ENCODE data around the gene TRIP6.
A peak's percentile ranks its signal among the peaks of the same experiment; 100 is the strongest.

The TRIP6 gene

DNA sequence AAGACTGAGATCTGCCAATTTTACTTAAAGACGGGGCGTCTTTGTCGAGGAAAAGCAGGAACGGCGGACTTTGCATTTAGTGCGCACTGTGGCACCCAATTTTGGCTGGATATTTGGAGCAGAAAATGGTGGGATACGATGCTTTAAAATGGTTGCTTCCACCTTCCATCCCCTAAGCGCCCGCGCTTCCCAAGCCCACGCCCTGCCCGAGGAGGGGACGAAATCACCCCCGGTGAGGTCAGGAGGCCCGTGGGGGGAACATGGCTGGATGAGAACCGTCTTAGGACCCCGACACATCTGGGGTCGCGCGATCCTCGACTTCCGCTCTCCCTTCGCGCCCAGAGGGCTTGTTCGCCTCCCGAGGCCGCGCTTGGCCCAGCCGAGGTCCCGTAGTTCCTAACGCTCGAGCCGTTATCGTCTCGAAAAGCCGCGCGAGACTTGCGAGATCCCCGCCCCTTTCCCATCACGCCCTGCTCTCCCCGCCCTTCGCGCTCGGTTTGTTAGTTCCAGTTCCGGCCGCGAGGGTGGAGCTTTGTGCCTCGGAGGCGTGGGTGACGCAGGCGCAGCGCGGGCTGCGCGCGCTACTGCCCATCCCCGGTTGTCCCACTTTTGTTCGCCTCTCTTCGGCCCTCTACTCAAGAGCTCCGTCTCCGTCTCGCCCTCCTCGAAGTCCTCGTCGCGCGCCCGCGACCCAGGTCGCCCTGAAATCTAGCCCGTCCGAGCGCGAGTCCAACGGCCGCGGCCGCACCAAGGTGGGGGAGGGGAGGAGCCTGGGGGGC, 7.6 kb downstream of the TRIP6 start, which contains the start of gene SRRT:
Gene SRRT (plus strand): TSS at position 527 of the 779 bp plus-strand sequence. CDS start 488 bp downstream, outside the sequence.
- CTCF ChIA-PET: interaction anchor here (0.6 to 1.1 kb wide), 4 partner anchors 22 to 185 kb away, joined by 3 to 4 read pairs (median 3); partner anchors contain the start of gene SLC12A9
- Histone ChIP-seq H3K27ac (ENCODE audit: extremely low read depth, low read depth, low read length) (peak within 1 kb of the TSS; percentile 78), H3K4me1 (ENCODE audit: control insufficient read depth, insufficient read depth, low read length) (no peaks in the 10 kb centered on the region), H3K9me3 (ENCODE audit: control insufficient read depth, insufficient read depth, low read depth, low read length) (no peaks in the 10 kb centered on the region), H3K4me3 (ENCODE audit: low read depth, low read length) (peak within 1 kb of the TSS; percentile 68), H3K36me3 (ENCODE audit: control insufficient read depth in 2 of 2, insufficient read depth in 1 of 2, low read length in 2 of 2) (peaks cover 47 to 75% of the 10 kb centered on the region in 2 experiments)
- POLR2A ChIA-PET: interaction anchor here (0.5 to 8.1 kb wide), 33 partner anchors 8 to 445 kb away, joined by 3 to 198 read pairs (median 4); partner anchors contain the start of genes ACHE, AGFG2, EPHB4 and FBXO24
- peak; percentile 93 for TF ChIP-seq ZEB2 (tag by site-specific recombination; IDR thresholded peaks at IDR 0.05)
- TF ChIP-seq, protein P1, sequence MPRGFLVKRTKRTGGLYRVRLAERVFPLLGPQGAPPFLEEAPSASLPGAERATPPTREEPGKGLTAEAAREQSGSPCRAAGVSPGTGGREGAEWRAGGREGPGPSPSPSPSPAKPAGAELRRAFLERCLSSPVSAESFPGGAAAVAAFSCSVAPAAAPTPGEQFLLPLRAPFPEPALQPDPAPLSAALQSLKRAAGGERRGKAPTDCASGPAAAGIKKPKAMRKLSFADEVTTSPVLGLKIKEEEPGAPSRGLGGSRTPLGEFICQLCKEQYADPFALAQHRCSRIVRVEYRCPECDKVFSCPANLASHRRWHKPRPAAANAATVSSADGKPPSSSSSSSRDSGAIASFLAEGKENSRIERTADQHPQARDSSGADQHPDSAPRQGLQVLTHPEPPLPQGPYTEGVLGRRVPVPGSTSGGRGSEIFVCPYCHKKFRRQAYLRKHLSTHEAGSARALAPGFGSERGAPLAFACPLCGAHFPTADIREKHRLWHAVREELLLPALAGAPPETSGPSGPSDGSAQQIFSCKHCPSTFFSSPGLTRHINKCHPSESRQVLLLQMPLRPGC (tag by site-specific recombination; IDR thresholded peaks at IDR 0.05): peak; percentile 46
- TF ChIP-seq, protein P2, sequence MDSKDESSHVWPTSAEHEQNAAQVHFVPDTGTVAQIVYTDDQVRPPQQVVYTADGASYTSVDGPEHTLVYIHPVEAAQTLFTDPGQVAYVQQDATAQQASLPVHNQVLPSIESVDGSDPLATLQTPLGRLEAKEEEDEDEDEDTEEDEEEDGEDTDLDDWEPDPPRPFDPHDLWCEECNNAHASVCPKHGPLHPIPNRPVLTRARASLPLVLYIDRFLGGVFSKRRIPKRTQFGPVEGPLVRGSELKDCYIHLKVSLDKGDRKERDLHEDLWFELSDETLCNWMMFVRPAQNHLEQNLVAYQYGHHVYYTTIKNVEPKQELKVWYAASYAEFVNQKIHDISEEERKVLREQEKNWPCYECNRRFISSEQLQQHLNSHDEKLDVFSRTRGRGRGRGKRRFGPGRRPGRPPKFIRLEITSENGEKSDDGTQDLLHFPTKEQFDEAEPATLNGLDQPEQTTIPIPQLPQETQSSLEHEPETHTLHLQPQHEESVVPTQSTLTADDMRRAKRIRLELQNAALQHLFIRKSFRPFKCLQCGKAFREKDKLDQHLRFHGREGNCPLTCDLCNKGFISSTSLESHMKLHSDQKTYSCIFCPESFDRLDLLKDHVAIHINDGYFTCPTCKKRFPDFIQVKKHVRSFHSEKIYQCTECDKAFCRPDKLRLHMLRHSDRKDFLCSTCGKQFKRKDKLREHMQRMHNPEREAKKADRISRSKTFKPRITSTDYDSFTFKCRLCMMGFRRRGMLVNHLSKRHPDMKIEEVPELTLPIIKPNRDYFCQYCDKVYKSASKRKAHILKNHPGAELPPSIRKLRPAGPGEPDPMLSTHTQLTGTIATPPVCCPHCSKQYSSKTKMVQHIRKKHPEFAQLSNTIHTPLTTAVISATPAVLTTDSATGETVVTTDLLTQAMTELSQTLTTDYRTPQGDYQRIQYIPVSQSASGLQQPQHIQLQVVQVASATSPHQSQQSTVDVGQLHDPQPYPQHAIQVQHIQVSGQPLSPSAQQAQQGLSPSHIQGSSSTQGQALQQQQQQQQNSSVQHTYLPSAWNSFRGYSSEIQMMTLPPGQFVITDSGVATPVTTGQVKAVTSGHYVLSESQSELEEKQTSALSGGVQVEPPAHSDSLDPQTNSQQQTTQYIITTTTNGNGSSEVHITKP (tag by site-specific recombination; IDR thresholded peaks at IDR 0.05): peak; percentile 96
- TF ChIP-seq, protein P3, sequence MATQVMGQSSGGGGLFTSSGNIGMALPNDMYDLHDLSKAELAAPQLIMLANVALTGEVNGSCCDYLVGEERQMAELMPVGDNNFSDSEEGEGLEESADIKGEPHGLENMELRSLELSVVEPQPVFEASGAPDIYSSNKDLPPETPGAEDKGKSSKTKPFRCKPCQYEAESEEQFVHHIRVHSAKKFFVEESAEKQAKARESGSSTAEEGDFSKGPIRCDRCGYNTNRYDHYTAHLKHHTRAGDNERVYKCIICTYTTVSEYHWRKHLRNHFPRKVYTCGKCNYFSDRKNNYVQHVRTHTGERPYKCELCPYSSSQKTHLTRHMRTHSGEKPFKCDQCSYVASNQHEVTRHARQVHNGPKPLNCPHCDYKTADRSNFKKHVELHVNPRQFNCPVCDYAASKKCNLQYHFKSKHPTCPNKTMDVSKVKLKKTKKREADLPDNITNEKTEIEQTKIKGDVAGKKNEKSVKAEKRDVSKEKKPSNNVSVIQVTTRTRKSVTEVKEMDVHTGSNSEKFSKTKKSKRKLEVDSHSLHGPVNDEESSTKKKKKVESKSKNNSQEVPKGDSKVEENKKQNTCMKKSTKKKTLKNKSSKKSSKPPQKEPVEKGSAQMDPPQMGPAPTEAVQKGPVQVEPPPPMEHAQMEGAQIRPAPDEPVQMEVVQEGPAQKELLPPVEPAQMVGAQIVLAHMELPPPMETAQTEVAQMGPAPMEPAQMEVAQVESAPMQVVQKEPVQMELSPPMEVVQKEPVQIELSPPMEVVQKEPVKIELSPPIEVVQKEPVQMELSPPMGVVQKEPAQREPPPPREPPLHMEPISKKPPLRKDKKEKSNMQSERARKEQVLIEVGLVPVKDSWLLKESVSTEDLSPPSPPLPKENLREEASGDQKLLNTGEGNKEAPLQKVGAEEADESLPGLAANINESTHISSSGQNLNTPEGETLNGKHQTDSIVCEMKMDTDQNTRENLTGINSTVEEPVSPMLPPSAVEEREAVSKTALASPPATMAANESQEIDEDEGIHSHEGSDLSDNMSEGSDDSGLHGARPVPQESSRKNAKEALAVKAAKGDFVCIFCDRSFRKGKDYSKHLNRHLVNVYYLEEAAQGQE (tag by site-specific recombination; IDR thresholded peaks at IDR 0.05): peak; percentile 28; the same call in 1 of the 2 replicates
- TF ChIP-seq, protein P4, sequence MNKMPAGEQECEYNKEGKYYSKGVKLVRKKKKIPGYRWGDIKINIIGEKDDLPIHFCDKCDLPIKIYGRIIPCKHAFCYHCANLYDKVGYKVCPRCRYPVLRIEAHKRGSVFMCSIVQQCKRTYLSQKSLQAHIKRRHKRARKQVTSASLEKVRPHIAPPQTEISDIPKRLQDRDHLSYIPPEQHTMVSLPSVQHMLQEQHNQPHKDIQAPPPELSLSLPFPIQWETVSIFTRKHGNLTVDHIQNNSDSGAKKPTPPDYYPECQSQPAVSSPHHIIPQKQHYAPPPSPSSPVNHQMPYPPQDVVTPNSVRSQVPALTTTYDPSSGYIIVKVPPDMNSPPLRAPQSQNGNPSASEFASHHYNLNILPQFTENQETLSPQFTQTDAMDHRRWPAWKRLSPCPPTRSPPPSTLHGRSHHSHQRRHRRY (tag by site-specific recombination; IDR thresholded peaks at IDR 0.05): no peak
- TF ChIP-seq ZNF132 (tag by site-specific recombination; IDR thresholded peaks at IDR 0.05; ENCODE audit: borderline replicate concordance): no peak
- no peak for TF ChIP-seq ZNF423 (tag by site-specific recombination; IDR thresholded peaks at IDR 0.05)
- TF ChIP-seq, protein P5, sequence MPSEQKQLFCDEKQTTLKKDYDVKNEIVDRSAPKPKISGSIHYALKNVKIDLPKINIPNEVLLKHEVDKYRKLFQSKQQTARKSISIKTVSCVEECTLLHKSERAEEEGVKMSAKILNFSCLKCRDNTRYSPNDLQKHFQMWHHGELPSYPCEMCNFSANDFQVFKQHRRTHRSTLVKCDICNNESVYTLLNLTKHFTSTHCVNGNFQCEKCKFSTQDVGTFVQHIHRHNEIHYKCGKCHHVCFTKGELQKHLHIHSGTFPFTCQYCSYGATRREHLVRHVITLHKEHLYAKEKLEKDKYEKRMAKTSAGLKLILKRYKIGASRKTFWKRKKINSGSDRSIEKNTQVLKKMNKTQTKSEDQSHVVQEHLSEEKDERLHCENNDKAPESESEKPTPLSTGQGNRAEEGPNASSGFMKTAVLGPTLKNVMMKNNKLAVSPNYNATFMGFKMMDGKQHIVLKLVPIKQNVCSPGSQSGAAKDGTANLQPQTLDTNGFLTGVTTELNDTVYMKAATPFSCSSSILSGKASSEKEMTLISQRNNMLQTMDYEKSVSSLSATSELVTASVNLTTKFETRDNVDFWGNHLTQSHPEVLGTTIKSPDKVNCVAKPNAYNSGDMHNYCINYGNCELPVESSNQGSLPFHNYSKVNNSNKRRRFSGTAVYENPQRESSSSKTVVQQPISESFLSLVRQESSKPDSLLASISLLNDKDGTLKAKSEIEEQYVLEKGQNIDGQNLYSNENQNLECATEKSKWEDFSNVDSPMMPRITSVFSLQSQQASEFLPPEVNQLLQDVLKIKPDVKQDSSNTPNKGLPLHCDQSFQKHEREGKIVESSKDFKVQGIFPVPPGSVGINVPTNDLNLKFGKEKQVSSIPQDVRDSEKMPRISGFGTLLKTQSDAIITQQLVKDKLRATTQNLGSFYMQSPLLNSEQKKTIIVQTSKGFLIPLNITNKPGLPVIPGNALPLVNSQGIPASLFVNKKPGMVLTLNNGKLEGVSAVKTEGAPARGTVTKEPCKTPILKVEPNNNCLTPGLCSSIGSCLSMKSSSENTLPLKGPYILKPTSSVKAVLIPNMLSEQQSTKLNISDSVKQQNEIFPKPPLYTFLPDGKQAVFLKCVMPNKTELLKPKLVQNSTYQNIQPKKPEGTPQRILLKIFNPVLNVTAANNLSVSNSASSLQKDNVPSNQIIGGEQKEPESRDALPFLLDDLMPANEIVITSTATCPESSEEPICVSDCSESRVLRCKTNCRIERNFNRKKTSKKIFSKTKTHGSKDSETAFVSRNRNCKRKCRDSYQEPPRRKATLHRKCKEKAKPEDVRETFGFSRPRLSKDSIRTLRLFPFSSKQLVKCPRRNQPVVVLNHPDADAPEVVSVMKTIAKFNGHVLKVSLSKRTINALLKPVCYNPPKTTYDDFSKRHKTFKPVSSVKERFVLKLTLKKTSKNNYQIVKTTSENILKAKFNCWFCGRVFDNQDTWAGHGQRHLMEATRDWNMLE (tag by site-specific recombination; conservative IDR thresholded peaks at IDR 0.05; ENCODE audit: low read depth): peak; percentile 64; the same call in 1 of the 2 replicates
- TF ChIP-seq, protein P6, sequence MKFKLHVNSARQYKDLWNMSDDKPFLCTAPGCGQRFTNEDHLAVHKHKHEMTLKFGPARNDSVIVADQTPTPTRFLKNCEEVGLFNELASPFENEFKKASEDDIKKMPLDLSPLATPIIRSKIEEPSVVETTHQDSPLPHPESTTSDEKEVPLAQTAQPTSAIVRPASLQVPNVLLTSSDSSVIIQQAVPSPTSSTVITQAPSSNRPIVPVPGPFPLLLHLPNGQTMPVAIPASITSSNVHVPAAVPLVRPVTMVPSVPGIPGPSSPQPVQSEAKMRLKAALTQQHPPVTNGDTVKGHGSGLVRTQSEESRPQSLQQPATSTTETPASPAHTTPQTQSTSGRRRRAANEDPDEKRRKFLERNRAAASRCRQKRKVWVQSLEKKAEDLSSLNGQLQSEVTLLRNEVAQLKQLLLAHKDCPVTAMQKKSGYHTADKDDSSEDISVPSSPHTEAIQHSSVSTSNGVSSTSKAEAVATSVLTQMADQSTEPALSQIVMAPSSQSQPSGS (tag by site-specific recombination; IDR thresholded peaks at IDR 0.05; ENCODE audit: low read depth): no peak
- TF ChIP-seq ZNF37A (tag by site-specific recombination; IDR thresholded peaks at IDR 0.05): no peak
- no peak for TF ChIP-seq ZNF514 (tag by site-specific recombination; IDR thresholded peaks at IDR 0.05)
- TF ChIP-seq EGR2 (tag by site-specific recombination; IDR thresholded peaks at IDR 0.05; ENCODE audit: low read depth): peak; percentile 56
- TF ChIP-seq TRIM28 (IDR thresholded peaks at IDR 0.05; ENCODE audit: borderline replicate concordance, low read length): no peak
- TF ChIP-seq, protein P7, sequence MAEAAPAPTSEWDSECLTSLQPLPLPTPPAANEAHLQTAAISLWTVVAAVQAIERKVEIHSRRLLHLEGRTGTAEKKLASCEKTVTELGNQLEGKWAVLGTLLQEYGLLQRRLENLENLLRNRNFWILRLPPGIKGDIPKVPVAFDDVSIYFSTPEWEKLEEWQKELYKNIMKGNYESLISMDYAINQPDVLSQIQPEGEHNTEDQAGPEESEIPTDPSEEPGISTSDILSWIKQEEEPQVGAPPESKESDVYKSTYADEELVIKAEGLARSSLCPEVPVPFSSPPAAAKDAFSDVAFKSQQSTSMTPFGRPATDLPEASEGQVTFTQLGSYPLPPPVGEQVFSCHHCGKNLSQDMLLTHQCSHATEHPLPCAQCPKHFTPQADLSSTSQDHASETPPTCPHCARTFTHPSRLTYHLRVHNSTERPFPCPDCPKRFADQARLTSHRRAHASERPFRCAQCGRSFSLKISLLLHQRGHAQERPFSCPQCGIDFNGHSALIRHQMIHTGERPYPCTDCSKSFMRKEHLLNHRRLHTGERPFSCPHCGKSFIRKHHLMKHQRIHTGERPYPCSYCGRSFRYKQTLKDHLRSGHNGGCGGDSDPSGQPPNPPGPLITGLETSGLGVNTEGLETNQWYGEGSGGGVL (tag by site-specific recombination; IDR thresholded peaks at IDR 0.05): peak; percentile 6; the same call in 1 of the 2 replicates
- TF ChIP-seq ZNF701 (tag by site-specific recombination; IDR thresholded peaks at IDR 0.05): no peak
- TF ChIP-seq ZNF140 (tag by site-specific recombination; IDR thresholded peaks at IDR 0.05): no peak
- TF ChIP-seq ZNF335 (tag by site-specific recombination; conservative IDR thresholded peaks at IDR 0.05): peak; percentile 84
